C4-2B (cell line): ENCODE results near the gene MAS1L.

Experiments
- H3K27ac ChIP-seq: fragments of 450-650 bp; 2 replicates; pipeline ENCODE4 v1.5.1; 2017
- ZFX ChIP-seq: fragments of 450-650 bp; IDR thresholded peaks from 2 replicates; pipeline ENCODE4 v1.6.1; 2017
- TF ChIP-seq, protein P1 (sequence below): fragments of 450-650 bp; conservative IDR thresholded peaks from 2 replicates; pipeline ENCODE4 v1.5.1; 2017; ENCODE audit warnings: mild to moderate bottlenecking

MAS1L gene

DNA sequence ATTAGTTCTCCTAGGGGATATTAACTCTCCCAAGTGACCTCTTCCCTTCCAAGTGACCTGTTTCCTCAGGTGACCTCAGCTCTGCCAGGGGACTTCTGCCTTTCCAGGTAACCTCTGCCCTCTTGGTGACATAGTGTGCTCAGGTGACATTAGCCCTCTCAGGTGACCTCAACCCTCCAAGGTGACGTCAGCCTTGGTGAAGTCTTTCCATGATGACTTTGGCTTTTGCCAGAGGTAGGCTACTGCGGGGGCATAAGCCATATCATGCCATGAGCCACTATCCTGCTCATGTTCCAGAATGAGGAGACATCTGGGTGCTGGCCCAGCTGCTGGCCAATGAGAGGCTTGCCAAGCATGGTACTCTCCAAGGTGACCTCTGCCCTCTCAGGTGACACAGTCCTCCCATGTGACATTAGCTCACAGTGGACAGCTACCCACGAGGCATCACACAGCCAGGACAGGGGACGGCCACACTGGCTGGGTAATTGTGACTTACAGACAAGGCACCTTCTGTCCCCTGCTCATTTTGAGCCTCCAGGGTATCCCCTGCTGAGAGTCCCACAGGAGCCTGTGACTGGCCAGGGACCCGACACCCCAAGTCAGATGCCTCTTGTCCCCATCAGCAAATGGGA, 40.7 kb upstream of the MAS1L start:
- TF ChIP-seq, protein P1, sequence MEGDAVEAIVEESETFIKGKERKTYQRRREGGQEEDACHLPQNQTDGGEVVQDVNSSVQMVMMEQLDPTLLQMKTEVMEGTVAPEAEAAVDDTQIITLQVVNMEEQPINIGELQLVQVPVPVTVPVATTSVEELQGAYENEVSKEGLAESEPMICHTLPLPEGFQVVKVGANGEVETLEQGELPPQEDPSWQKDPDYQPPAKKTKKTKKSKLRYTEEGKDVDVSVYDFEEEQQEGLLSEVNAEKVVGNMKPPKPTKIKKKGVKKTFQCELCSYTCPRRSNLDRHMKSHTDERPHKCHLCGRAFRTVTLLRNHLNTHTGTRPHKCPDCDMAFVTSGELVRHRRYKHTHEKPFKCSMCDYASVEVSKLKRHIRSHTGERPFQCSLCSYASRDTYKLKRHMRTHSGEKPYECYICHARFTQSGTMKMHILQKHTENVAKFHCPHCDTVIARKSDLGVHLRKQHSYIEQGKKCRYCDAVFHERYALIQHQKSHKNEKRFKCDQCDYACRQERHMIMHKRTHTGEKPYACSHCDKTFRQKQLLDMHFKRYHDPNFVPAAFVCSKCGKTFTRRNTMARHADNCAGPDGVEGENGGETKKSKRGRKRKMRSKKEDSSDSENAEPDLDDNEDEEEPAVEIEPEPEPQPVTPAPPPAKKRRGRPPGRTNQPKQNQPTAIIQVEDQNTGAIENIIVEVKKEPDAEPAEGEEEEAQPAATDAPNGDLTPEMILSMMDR, result no peak
- no peak for TF ChIP-seq ZFX
- H3K27ac ChIP-seq, result no peak overlapping the region

DNA sequence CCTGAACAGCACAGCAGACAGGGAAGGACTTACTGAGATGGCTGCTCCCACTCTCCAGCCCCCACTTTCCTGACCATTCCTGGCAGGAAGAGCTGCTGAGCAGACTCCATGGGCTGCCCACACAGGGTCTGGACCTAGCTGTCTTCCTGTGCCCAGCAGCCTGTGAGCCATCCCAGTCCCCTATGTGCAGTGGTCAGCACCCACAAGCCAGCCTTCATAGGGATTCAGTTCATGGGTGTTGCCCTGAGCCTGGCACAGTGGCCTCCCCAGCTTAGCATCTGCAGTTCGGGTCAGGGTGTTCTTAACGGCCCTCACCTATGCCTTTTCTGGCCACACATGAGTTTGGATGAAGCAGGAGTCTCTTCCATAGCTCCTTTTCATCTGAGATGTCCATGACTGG, 39.8 kb upstream of the MAS1L start:
- H3K27ac ChIP-seq, result no peak overlapping the region
- no peak for TF ChIP-seq ZFX
- TF ChIP-seq, protein P1, result no peak

DNA sequence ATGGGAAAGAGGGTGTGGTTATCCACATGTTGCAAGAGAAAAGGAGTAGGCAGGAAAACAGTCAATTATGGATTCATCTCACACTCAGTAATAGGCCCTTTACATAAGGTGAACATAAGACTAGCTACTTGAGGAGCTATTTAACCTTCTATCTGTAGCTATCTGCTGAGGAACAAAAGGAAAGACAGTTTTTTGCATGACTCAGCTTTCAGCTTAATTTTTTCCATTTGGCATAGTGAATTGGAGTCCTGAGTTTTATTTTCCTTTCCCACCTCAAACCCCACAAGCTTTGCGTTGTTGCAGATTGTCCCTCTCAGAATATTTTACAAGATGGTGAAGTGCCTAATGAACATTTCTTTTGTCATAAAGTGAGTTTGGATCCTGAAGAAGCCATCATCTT, 39.4 kb upstream of the MAS1L start:
- TF ChIP-seq, protein P1, result no peak
- no peak for TF ChIP-seq ZFX
- no peak overlapping the region for H3K27ac ChIP-seq

DNA sequence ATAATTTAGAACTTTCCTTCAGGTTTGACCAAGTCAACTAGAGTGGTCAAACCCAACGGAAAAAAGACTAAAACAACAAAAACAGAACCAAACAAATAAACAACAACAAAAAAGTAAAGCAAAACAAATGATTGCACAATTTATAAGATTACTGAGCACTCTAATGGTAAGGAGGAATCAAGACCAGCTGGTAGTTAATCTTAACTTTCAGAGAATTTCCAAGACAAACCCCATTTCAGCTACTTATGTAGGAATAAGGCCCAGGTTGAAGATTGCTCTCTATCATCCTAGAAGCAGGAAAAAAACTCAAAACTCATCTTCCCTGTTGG, 37.5 kb upstream of the MAS1L start:
- no peak overlapping the region for H3K27ac ChIP-seq
- no peak for TF ChIP-seq ZFX
- TF ChIP-seq, protein P1, result no peak

DNA sequence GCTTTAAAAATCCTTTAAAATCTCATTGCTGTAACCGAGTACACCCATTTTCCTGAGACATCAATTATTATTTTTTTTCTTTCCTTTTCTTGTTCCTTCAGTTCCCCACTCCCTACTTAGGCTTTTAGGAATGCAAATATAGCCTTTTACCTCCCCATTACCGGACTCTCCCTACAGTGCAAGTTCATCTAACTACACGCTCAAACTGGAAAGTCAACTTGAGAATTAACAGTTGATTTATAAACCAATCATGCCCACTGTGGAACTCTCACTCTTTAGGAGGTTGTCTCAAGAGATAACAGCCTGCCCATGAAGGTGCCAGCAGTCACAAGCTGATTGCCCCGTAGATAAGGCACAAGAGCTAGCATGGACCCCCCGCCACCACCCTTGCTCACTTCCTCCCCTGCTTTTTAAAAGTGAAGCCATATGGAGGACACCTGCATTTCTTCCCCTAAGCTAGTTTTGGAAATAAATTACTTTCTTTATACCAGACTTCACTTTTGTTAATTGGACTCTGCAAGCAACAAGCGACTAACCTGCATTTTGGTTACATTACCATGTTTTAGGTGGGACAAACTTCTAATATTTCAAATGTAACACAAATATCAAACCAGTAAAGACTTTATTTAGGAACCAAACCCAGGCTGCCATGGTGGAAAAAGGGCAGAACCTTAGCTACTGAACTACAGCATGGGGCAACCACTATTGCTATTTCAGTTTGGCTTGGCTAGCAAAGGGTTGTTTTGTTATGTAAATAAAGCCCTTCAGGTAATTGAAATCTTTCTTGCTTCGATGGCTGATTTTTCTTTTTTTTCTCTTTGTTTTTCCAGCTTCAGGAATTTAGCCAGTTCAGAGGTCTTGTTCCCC, 36.9 kb upstream of the MAS1L start:
- H3K27ac ChIP-seq, result no peak overlapping the region
- no peak for TF ChIP-seq ZFX
- TF ChIP-seq, protein P1, result no peak

DNA sequence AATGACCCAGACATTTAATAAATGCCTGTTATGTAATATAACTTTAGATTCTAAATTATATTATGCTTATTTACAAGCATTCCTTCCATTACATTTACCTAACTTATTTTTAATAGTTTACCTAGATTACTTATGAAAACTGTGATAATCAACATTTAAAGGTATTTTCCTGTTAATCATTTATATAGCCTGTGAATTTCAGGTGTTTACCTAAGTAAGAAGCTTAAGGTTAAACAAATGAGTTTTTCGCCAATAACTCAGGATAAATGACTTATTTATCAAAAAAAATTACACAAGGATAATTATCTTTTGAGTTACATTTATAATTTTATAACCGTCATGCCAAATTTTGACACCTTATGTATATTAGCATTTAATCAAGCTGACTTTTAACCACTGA, 36.3 kb upstream of the MAS1L start:
- H3K27ac ChIP-seq, result no peak overlapping the region
- TF ChIP-seq ZFX, result no peak
- TF ChIP-seq, protein P1, result no peak

DNA sequence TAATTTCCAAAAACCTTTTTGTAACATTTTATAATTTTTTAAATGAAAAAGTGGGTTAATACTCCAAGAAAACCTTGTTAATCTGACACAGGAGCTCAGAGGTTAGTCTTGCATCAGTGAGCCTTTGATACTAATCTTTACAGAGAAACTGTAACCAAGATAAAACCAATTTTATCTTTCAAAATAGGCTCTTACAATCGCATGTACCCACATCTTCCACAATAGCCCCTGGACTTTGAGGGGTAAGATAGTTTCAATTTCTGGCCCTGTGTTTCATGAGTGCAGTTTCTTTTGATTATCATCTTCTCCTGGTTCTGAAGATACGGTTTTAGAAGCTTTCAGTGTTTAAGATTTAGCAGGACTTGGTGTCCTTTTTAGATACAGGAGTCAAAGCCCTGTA, 34.5 kb upstream of the MAS1L start:
- H3K27ac ChIP-seq, result no peak overlapping the region
- TF ChIP-seq, protein P1, result no peak
- no peak for TF ChIP-seq ZFX
